ENCODE data around the gene GOLGA8K.
"Not testable (repeated sequence)": the region's sequence is repeated elsewhere in the genome, so short reads cannot be mapped to it uniquely, and the experiment has no call there.

Gene GOLGA8K

DNA sequence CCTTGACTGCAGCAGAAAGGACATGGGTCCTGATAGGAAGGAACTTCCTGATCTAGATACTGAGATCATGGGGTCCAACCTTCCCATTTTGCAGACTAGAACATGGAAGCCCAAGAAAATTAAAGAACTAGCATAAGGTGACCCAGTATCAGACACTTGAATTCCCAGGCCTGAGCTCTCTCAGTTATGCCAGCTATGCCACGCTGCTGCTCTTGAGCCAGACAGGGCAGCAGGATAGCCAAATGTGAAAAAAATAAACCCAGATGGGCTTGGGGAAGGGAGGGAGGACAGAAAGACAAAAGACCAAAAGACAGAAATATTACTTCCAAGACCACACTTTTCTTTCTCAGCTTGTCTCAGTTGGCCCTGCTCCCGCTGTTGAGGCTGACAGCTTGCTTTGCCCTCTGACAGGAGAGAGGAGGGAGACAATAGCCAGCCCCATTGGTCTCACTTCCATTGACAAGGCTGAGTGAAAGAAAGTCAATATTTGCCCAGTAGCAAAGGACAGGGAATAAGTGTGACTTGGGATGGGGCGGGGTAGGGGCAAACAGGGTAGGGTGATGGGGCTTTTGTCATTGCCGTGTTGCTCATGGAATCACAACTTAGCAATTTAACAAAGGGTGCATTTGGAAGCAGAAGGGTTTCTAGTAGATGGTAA is 52.4 kb downstream of the GOLGA8K start:
- not testable (repeated sequence) for DNase-seq

GRCh38 chr15:32347037-32347436 is 56.1 kb downstream of the GOLGA8K start:
- not testable (repeated sequence) for DNase-seq

DNA sequence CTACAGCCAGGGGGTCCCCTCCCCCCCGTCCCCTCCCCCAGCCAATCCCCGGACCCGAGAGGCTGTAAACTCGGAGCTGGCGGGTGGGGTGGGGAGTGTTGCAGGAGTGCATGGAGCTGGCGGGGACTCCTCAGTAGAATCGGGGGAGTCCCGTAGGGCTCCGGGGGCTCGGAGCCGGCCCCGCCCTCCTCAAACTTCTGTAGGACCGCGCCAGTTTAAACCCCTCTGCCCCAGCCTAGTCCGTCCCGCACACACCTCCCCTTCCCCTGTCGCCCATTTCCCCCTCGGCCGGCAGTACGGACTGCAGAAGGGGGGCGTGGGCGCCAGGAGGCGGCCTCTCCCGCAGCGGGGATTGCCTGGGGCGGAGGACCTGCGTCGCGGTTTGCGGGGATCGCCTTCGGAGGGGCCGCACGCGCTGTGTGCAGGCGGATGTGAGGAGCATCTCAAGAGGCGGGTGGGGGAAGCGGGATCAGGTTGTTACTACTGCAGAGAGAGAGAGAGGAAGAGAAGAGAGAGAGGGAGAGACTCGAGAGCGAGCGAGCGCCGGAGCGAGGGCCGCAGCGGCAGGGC is 57.0 kb downstream of the GOLGA8K start:
- DNase-seq, result not testable (repeated sequence)

DNA sequence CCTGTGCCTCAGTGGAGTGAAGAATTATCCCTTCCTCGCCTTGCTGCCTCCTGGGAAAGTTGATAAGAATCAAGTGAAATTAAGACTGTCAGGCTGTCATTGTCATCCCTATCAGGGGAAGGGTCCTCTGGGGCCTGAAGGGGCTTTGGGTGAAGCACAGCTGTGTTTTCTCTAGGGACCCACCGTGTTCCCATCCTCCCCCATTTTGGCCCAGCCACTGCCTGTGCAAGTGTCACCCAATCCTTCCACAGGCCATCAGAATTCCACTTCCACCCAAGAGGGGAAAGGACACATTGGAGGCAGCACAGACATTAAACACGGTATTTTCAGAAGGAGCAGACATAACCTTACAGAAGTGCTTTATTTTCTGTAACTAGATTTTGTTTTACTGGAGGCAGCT is 59.2 kb downstream of the GOLGA8K start:
- not testable (repeated sequence) for DNase-seq
